ENCODE data around the gene ANXA9. TPM values are rescaled to one million over a fixed set of nuclear protein-coding genes. Genes with fewer than 3 reads are reported as not detected.

ANXA9 gene
- total RNA-seq, 1 donor from 2014 or later: not detected

GRCh38 chr1:151009674-151010345, 27.7 kb downstream of the ANXA9 start:
- Histone ChIP-seq H3K27ac (no peak overlapping the region), H3K4me1 (peaks cover 21% of the 10 kb centered on the region), H3K9me3 (ENCODE audit: low read depth) (no peaks in the 10 kb centered on the region), H3K9ac (no peak overlapping the region), H2AFZ (replicated peaks) (no peak overlapping the region), H3K27me3 (no peaks in the 10 kb centered on the region), H4K20me1 (ENCODE audit: low read depth) (no peaks in the 10 kb centered on the region), H3K4me2 (peak overlapping the region; percentile 82), H3K4me3 (peak overlapping the region; percentile 76), H3K79me2 (ENCODE audit: low read depth) (peaks cover 11% of the 10 kb centered on the region), H3F3A (ENCODE audit: low read depth) (peaks cover 25% of the 10 kb centered on the region), H3K36me3 (no peaks in the 10 kb centered on the region)
- H3K4me3 Mint-ChIP-seq: peak overlapping the region; percentile 97
- DNase-seq (ENCODE audit: low spot score): no peak
- H3K4me1 Mint-ChIP-seq: peaks cover 42% of the 10 kb centered on the region
- TF ChIP-seq EZH2phosphoT487 (IDR thresholded peaks at IDR 0.05) (no peak), CTCF (IDR thresholded peaks at IDR 0.05) (no peak), EZH2 (IDR thresholded peaks at IDR 0.05) (no peak)
- H3K36me3 Mint-ChIP-seq: peaks cover 3% of the 10 kb centered on the region
- peaks cover 4% of the 10 kb centered on the region for H3K27me3 Mint-ChIP-seq (ENCODE audit: insufficient read depth, low read depth)
- H3K9me3 Mint-ChIP-seq: no peaks in the 10 kb centered on the region
- H3K27ac Mint-ChIP-seq: no peak overlapping the region

- Mint-ChIP-seq H3K4me3 (peak overlapping the region; percentile 97), H3K27me3 (ENCODE audit: insufficient read depth, low read depth) (peaks cover 4% of the 10 kb centered on the region), H3K36me3 (peaks cover 3% of the 10 kb centered on the region), H3K27ac (no peak overlapping the region), H3K9me3 (no peaks in the 10 kb centered on the region), H3K4me1 (peaks cover 39% of the 10 kb centered on the region)
- peaks cover 25% of the 10 kb centered on the region for H3F3A ChIP-seq (ENCODE audit: low read depth)
- H2AFZ ChIP-seq (replicated peaks): no peak overlapping the region
- no peaks in the 10 kb centered on the region for H3K36me3 ChIP-seq
- H4K20me1 ChIP-seq (ENCODE audit: low read depth): no peaks in the 10 kb centered on the region
- H3K4me1 ChIP-seq: peaks cover 21% of the 10 kb centered on the region
- no peaks in the 10 kb centered on the region for H3K9me3 ChIP-seq (ENCODE audit: low read depth)
- H3K4me3 ChIP-seq: no peak overlapping the region
- no peak overlapping the region for H3K9ac ChIP-seq
- no peak for DNase-seq (ENCODE audit: low spot score)
- no peak overlapping the region for H3K4me2 ChIP-seq
- no peak overlapping the region for H3K27ac ChIP-seq
- no peaks in the 10 kb centered on the region for H3K27me3 ChIP-seq
- TF ChIP-seq CTCF (IDR thresholded peaks at IDR 0.05): no peak
- TF ChIP-seq EZH2 (IDR thresholded peaks at IDR 0.05): no peak
- TF ChIP-seq EZH2phosphoT487 (IDR thresholded peaks at IDR 0.05): no peak
- peaks cover 11% of the 10 kb centered on the region for H3K79me2 ChIP-seq (ENCODE audit: low read depth)
Observed at GRCh38 chr1:151010346-151010726, 28.2 kb downstream of the ANXA9 start.

GRCh38 chr1:151011154-151011850, 29.2 kb downstream of the ANXA9 start:
- no peak overlapping the region for H3K27ac ChIP-seq
- H3K27me3 ChIP-seq: no peaks in the 10 kb centered on the region
- TF ChIP-seq EZH2 (IDR thresholded peaks at IDR 0.05): no peak
- TF ChIP-seq CTCF (IDR thresholded peaks at IDR 0.05): no peak
- TF ChIP-seq EZH2phosphoT487 (IDR thresholded peaks at IDR 0.05): no peak
- H3K9me3 Mint-ChIP-seq: no peaks in the 10 kb centered on the region
- H3K4me1 Mint-ChIP-seq: peaks cover 29% of the 10 kb centered on the region
- no peak overlapping the region for H3K9ac ChIP-seq
- peaks cover 3% of the 10 kb centered on the region for H3K36me3 Mint-ChIP-seq
- H2AFZ ChIP-seq (replicated peaks): no peak overlapping the region
- peaks cover 18% of the 10 kb centered on the region for H3K4me1 ChIP-seq
- H3K4me2 ChIP-seq: no peak overlapping the region
- H3K36me3 ChIP-seq: no peaks in the 10 kb centered on the region
- H4K20me1 ChIP-seq (ENCODE audit: low read depth): no peaks in the 10 kb centered on the region
- DNase-seq (ENCODE audit: low spot score): no peak
- H3K27me3 Mint-ChIP-seq (ENCODE audit: insufficient read depth, low read depth): peaks cover 4% of the 10 kb centered on the region
- no peak overlapping the region for H3K4me3 ChIP-seq
- H3K27ac Mint-ChIP-seq: no peak overlapping the region
- peaks cover 11% of the 10 kb centered on the region for H3K79me2 ChIP-seq (ENCODE audit: low read depth)
- H3K9me3 ChIP-seq (ENCODE audit: low read depth): no peaks in the 10 kb centered on the region
- no peak overlapping the region for H3K4me3 Mint-ChIP-seq
- H3F3A ChIP-seq (ENCODE audit: low read depth): peaks cover 18% of the 10 kb centered on the region
